T-helper 1 cell (primary cell): Measurements from ENCODE around the gene ABHD11.
"Not testable (repeated sequence)": the region's sequence is repeated elsewhere in the genome, so short reads cannot be mapped to it uniquely, and the experiment has no call there.

Experiments
- DNase-seq, 5 donors: peaks; one replicate each; pipeline ENCODE4 v3.0.0-alpha.2; 2012 to 2020

Gene ABHD11

DNA sequence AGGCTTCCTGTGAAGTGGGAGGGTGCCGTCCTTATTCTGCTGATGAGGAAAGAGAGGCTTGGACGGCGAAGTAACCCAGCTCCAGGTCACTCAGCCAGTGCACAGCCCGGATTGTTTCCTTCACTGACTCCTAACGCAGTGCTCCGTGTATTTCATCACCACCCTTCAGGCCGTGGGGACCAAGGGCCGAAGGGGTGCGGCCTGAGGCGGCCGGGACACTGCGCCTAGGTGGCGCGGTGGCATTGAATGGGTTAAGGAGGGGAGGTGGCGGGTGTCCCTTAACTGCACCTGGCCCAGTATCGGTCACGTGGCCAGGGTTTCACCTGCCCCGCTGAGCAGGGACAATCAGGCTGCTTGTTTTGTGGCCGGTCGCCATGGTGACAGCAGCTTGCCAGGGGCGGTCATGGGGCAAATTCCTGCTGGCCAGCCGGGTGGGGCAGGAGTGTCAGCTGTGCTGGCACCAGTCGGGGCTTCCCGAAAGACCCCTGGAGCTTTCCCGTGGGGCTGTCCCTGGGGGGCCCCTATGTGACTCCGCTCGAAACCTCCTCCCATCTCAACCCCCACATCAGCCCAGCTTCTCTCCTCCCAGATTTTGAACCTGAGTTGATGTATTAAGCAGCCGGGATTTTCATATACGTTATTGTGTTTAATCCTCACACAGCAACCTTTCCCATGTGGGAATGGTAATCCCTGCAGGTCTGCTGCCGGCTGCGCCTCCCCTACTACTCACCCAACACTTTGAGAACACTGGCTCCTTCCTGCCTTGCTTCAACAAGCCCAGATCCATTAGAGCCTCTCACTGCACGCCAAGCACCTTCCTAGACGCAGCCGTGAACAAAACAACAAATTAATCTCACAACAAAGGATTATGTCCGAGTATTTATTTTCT lies 4.4 kb upstream of the ABHD11 start:
- no peak for DNase-seq

- DNase-seq, result no peak
Measured at GRCh38 chr7:73742338-73742752, 3.7 kb upstream of the ABHD11 start.

DNA sequence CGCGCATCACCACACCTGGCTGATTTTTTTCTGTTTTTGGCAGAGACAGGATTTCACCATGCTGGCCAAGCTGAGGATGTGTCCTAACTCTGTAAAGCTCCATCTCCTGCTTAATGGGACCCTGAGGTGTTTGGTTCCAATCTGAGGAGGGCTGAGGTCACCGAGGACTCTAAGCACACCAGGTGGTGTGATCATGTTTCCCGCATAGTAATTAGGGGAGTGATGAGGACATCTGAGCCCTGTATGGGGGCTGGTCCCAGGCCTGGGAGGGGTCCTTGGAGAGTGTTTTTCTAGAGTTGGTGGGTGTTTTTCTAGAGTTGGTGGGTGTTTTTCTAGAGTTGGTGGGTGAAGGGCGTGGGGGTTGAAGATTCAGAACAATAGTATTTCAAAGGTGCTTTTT lies 3.0 kb upstream of the ABHD11 start:
- no peak for DNase-seq

- no peak for DNase-seq
Measured at GRCh38 chr7:73740771-73741170, 2.2 kb upstream of the ABHD11 start.

DNA sequence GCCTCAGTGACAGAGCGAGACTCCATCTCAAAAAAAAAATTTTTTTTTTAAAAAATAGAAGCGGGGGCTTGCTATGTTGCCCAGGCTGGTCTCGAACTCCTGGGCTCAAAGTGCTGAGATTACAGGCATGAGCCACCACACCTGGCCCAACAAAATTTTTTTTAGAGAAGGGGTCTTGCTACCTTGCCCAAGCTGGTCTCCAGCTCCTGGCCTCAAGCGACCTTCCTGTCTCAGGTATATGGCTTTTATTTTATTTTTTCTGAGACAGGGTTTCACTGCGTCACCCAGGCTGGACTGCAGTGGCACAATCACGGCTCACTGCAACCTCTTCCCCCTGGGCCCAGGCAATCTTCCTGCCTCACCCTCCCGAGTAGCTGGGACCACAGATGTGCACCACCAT lies 1.6 kb upstream of the ABHD11 start:
- no peak for DNase-seq

DNA sequence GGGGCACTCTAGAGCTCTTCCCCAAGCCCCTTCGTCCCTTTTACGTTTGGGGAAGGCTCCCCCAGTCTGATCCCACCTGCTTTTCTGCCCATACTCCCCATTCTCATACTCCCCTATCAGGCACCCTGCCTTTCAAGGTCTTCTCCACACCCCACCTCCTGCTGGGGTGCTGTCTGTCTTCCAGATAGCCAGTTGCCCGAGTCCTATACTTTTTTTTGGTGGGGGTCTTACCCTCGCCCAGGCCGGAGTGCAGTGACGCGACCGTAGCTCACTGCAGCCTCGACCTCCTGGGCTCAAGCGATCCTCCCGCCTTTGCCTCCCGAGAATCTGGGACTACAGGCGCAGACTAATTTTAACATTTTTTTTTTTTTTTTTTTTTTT lies 775 bp upstream of the ABHD11 start:
- DNase-seq, result no peak

- DNase-seq, result peak; percentile 47 to 62 (median 58)
Measured at GRCh38 chr7:73738220-73738611, 386 bp downstream of the ABHD11 start.

DNA sequence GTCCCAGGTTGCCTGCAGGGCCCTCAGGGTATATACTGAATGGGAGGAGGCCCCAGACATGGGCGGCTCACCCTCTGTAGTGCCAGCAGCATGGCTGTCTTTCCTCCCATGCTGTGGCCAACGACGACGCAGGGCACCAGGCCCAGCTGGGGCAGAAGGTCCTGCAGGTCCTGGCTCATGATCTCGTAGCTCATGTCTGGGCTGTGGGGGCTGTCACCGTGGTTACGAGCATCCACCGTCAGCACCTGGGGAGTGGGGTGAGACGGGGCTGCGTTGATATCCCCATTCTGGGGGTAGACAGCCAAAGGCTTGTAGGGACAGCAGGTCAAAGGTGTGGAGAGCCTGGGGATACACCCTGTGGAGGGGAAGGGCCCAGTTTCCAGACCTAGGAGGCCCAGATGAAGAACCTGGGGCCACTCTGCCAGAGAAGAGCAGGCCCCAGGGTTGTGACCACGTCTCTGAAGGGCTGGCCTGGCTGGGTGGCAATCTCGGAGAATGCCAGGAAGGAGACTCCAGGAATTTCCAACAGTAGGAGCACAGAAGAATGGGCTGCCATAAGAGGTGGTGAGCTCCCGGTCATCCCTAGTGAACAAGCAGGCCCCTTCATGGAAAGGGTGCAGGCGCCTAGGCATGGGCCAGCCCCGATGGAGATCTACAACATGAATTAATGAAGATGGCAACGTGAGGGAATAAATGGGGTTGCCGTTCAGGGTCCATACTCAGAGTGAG lies 947 bp downstream of the ABHD11 start:
- no peak for DNase-seq

GRCh38 chr7:73736885-73737284 lies 1.7 kb downstream of the ABHD11 start:
- DNase-seq, result no peak

- DNase-seq, result no peak
Measured at GRCh38 chr7:73735528-73735905, 3.1 kb downstream of the ABHD11 start.

DNA sequence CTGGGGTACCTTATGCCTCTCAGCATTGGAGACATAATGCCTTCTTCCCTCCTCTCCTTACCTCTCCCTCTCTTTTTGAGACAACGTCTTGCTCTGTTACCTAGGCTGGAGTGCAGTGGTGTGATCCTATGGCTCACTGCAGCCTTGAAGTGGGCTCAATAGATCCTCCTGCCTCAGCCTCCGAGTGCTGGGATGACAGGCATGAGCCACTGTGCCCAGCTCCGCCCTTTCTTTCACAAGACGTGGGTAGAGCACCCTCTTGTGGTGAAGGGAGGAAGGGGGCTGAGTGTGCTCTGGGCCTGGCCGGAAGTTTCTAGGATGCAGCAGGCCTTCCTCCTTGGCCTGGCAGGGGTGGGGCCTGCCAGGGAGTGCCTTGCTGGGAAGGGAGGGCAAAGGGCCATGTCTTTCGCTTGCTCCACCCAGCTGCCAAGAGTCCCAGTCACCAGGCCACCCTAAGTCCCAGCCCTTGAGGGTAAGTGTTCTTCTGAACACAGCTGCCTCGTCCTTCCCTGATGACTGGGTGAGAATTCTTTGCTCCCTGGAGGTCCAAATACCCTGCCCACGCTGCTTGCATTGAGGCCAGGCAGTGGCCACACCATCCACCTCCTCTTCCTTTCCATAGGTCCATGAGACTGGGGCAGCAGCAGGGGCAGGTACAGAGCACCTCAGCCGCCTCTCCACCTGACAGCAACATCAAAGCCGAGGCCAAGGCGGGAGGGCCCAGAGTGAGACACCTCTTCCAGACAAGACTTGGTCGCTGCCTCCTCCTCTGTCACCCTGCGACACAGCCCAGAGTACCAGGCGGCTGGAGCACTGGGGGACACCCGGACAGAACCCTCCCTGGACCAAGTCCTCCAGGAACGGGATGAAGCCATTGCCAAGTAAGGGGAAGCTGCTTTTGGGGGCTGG lies 3.7 kb downstream of the ABHD11 start:
- DNase-seq, result peak; percentile 56 to 84 (median 74)

- no peak for DNase-seq
Measured at GRCh38 chr7:73732397-73732796, 6.2 kb downstream of the ABHD11 start.

DNA sequence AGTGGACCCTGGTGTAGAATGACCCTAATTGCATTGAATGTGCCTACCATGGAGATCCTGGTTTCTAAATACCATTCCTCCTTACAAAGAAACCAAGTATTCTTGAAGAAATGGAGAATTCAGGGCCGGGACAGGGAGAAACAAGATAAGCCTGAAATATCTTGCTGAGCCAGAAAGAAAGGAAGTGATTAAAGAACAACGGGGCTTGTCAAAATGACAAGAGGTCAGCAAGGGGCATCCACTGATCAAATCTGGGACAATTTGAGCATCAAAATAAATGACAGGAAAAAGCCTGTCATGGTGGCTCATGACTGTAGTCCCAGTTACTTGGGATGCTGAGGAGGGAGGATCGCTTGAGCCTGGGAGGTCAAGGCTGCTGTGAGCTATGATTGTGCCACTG lies 8.1 kb downstream of the ABHD11 start:
- DNase-seq, result no peak

DNA sequence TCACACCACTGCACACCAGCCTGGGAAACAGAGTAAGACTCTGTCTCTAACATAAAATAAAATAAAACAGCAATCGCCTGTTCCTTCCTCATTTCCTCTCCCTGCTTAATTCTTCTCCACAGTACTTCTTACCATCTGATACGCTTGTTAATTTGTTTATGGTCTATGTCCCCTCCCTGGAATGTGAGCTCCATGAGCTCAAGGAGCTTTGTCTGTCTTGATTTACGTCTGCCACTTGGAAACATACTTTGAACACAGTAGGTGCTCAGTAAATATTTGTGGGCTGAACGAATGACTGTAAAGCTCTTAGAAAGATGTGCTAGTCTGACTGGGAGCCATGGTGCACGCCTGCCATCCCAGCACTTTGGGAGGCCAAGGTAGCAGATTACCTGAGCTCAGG lies 10.1 kb downstream of the ABHD11 start:
- no peak for DNase-seq

DNA sequence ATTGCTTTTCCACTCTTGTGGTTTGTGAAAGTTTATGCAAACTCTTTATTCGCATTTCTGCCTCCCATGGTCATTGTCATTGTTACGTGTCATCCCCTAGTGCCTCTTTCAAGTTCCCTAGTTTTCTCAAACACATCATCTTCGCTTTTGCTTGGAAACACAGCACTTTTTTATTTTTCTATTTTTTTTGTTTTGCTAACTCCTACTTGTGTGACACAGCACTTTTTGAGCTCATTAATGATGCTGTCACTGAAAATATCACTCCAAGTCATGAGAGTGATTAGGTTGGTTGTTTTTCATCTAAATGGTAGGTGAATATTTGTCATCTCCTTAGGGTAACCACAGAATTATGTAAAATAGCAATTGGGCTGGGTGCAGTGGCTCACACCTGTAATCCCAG lies 10.7 kb downstream of the ABHD11 start:
- DNase-seq, result no peak

DNA sequence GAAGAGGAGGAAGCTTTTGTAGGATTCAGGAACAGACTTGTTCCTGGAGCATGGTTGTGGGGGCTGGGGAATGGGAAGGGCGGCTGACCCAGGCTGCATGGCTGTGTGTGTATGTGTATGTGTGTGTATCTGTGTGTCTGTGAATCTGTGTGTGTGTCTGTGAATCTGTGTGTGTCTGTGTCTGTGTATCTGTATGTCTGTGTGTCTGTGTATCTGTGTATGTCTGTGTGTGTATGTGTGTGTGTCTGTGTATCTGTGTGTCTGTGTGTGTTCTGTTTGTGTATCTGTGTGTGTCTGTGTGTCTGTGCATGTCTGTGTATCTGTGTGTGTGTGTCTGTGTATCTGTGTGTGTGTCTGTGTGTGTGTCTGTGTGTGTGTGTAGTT lies 12.5 kb downstream of the ABHD11 start:
- DNase-seq, result no peak

GRCh38 chr7:73723813-73724212 lies 14.8 kb downstream of the ABHD11 start:
- no peak for DNase-seq

DNA sequence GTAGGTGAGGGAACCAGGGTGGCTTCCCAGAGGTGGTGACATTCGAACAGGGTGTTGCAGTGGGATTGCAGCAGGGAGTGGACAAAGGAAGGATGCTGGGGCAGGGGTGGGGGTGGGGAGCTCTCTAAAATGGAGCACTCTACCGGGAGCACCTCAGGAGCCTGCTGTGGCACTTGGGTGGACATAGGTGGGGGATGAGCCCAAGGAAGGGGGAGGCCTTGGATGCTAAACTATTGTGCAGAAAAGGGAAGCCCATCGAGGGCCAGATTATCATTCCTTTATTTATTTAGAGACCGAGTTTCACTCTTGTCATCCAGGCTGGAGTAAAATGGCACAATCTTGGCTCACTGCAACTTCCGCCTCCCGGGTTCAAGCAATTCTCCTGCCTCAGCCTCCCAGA lies 15.8 kb downstream of the ABHD11 start:
- DNase-seq, result no peak

DNA sequence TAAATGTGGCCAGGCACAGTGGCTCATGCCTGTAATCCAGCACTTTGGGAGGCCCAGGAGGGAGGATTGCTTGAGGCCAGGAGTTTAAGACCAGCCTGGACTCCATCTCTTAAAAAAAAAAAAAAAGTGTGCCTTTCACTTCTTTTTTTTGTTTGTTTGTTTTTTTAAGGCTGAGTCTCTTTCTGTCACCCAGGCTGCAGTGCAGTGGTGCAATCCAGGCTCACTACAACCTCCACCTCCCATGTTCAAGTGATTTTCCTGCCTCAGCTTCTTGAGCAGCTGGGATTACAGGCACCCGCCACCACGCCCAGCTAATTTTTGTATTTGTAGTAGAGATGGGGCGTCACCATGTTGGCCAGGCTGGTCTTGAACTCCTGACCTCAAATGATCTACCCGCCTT lies 16.4 kb downstream of the ABHD11 start:
- not testable (repeated sequence) for DNase-seq

DNA sequence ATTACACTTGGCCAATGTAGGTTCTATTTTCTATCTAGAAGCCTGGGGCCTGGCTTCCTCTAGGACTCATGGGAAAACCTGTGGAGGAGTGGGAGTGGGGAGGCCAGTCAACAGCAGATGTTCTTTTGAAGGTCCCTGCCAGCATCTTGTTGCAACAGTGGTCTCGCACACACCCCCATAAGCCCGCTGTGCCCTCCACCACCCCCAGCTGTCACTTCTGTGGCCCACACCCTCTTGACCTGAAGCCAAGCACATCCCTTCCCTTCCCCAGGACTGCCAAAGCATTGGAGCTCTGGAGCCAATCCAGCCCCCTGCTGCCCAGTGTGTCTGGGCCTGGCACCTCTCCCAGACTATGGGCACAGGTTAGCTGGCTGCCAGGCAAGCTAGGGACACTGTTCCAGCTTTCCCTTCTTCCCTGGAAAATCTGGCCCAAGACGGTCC lies 17.2 kb downstream of the ABHD11 start:
- DNase-seq, result no peak

DNA sequence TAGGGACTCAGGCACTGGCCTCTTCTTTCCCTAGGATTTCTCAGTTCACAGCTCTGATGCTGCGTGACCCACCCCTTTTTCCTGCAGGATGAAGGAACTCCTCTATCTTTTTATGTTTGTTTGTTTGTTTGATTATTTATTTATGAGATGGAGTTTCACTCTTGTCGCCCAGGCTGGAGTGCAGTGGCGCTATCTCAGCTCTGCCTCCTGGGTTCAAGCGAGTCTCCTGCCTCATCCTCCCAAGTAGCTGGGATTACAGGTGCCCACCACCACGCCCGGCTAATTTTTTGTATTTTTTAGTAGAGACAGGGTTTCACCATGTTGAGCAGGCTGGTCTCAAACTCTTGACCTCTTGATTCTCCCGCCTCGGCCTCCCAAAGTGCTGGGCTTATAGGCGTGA lies 18.2 kb downstream of the ABHD11 start:
- DNase-seq, result not testable (repeated sequence)

- no peak for DNase-seq
Measured at GRCh38 chr7:73719806-73720169, 18.8 kb downstream of the ABHD11 start.
